Neutrophil (primary cell): ENCODE data around the gene SOCS1.

Experiments used
- H3K27ac ChIP-seq: fragments of 200-600 bp; sonication (generic); 2 replicates; pipeline ENCODE4 v1.5.1; 2016; ENCODE audit warnings: mild to moderate bottlenecking, moderate library complexity
- H3K27me3 ChIP-seq: fragments of 200-600 bp; sonication (generic); 2 replicates; pipeline ENCODE4 v1.6.0; 2016; ENCODE audit warnings: mild to moderate bottlenecking
- H3K36me3 ChIP-seq: fragments of 200-600 bp; sonication (generic); 2 replicates; pipeline ENCODE4 v1.5.1; 2017
- H3K4me1 ChIP-seq, 2 experiments: fragments of 200-600 bp in 1 of 2; sonication (generic) in 1 of 2; 1 replicate in 1 of 2; 2 replicates in 1 of 2; pipeline versions ENCODE4 v1.5.1 to v1.6.1; 2013 to 2016; ENCODE audit warnings: low read depth in 1 of 2, low read length in 1 of 2, mild to moderate bottlenecking in 1 of 2, moderate library complexity in 1 of 2; ENCODE audit not compliant: control insufficient read depth in 1 of 2, insufficient read depth in 1 of 2
- H3K4me3 ChIP-seq, 2 experiments: fragments of 200-600 bp in 1 of 2; sonication (generic) in 1 of 2; 1 replicate in 1 of 2; 2 replicates in 1 of 2; pipeline ENCODE4 v1.5.1; 2013 to 2016; ENCODE audit warnings: low read depth in 1 of 2, low read length in 1 of 2, mild to moderate bottlenecking in 1 of 2, moderate library complexity in 1 of 2
- H3K9me3 ChIP-seq: fragments of 200-600 bp; sonication (generic); 2 replicates; pipeline ENCODE4 v1.5.1; 2016
- TF ChIP-seq, protein P1 (sequence below): fragments of 200-600 bp; sonication (generic); IDR thresholded peaks from 2 replicates; pipeline ENCODE4 v1.5.1; 2016; ENCODE audit warnings: antibody characterized with exemption

Gene SOCS1

DNA sequence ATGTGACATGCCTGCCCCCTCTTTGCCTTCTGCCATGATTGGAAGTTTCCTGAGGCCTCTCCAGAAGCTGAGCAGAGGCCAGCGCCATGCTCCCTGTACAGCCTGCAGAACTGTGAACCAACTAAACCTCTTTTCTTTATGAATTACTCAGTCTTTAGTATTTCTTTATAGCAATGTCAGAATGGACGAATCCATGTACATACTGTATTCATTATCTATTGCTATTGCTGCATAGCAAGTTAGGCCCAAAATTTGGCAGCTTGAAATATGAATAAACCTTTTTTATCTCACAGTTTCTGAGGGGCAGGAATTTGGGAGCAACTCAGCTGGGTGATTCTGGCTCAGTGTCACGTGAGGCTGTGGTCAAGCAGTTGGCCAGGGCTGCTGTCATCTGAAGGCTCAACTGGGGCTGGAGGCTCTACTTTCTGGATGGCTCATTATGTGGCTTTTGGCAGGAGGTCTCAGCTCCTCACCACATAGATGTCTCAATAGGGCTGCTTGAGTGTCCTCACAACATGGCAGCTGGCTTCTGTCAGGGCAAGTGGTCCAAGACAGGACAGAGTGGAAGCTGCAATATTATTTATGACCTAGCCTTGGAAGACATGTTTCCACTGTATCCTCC, 40.0 kb downstream of the SOCS1 start:
- Histone ChIP-seq H3K4me3 (no peak overlapping the region), H3K9me3 (no peaks in the 10 kb centered on the region), H3K27me3 (peaks cover 19% of the 10 kb centered on the region), H3K36me3 (no peaks in the 10 kb centered on the region), H3K4me1 (peaks cover 15 to 16% of the 10 kb centered on the region in 2 experiments), H3K27ac (no peak overlapping the region)
- TF ChIP-seq, protein P1, sequence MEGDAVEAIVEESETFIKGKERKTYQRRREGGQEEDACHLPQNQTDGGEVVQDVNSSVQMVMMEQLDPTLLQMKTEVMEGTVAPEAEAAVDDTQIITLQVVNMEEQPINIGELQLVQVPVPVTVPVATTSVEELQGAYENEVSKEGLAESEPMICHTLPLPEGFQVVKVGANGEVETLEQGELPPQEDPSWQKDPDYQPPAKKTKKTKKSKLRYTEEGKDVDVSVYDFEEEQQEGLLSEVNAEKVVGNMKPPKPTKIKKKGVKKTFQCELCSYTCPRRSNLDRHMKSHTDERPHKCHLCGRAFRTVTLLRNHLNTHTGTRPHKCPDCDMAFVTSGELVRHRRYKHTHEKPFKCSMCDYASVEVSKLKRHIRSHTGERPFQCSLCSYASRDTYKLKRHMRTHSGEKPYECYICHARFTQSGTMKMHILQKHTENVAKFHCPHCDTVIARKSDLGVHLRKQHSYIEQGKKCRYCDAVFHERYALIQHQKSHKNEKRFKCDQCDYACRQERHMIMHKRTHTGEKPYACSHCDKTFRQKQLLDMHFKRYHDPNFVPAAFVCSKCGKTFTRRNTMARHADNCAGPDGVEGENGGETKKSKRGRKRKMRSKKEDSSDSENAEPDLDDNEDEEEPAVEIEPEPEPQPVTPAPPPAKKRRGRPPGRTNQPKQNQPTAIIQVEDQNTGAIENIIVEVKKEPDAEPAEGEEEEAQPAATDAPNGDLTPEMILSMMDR, result no peak

DNA sequence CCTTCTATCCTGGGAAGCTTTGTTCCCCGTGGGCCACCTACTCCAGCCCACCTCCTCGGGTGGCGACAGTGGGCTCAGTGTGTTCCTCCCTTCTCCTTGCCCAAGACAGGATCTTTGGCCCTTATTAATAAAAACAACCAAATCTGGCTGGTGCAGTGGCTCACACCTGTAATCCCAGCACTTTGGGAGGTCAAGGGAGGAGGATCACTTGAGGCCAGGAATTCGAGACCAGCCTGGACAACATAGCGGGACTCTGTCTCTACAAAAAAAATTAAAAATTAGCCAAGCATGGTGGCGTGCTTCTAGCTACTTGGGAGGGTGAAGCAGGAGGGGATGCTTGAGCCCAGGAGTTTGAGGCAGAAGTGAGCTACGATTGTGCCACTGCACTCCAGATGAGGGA, 42.2 kb downstream of the SOCS1 start:
- Histone ChIP-seq H3K27me3 (peaks cover 38% of the 10 kb centered on the region), H3K9me3 (no peaks in the 10 kb centered on the region), H3K27ac (no peak overlapping the region), H3K36me3 (no peaks in the 10 kb centered on the region), H3K4me1 (peaks cover 12 to 18% of the 10 kb centered on the region in 2 experiments), H3K4me3 (no peak overlapping the region)
- TF ChIP-seq, protein P1, result no peak

DNA sequence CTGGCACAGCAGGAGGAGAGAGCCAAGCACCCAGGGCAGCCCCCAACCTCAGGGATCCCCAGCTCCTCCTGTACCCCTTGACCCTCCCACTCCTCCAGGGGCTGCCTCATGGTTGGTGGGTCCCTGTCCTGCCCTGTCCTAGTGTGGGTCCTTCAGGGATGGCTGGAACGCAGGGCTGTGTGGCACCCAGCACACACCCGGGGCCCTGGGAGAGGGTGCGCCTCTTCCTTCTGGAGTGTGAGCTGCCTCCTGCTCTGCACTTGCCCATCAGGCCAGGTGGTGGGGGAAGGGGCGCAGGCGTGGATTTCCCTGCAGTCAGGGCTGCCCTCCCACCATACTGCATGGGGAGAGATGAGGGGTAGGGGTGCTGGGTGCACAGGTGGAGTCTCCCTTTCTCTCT, 42.6 kb downstream of the SOCS1 start:
- Histone ChIP-seq H3K27me3 (peaks cover 38% of the 10 kb centered on the region), H3K4me1 (peaks cover 10 to 23% of the 10 kb centered on the region in 2 experiments), H3K27ac (no peak overlapping the region), H3K36me3 (no peaks in the 10 kb centered on the region), H3K4me3 (no peak overlapping the region), H3K9me3 (no peaks in the 10 kb centered on the region)
- TF ChIP-seq, protein P1, result no peak

DNA sequence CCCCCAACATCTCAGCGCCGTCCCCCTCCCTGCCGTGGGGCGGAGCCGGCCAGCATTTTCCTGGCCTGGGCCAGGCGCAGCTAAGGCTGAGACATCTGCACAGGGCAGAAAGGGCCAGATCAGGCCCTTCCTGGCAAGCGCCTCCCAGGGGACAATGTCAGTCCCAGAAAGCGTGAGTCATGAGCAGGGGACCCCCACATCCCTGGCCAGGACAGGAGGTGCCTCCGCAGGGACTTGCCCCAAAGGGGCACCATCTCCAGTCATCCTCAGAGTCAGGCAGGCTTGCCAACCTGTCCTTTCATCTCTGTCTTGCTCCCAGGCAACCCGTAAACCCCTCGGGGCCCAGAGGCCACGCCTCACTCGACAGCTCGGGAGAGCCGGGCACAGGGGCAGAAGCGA, 43.2 kb downstream of the SOCS1 start:
- no peak overlapping the region for H3K4me3 ChIP-seq

DNA sequence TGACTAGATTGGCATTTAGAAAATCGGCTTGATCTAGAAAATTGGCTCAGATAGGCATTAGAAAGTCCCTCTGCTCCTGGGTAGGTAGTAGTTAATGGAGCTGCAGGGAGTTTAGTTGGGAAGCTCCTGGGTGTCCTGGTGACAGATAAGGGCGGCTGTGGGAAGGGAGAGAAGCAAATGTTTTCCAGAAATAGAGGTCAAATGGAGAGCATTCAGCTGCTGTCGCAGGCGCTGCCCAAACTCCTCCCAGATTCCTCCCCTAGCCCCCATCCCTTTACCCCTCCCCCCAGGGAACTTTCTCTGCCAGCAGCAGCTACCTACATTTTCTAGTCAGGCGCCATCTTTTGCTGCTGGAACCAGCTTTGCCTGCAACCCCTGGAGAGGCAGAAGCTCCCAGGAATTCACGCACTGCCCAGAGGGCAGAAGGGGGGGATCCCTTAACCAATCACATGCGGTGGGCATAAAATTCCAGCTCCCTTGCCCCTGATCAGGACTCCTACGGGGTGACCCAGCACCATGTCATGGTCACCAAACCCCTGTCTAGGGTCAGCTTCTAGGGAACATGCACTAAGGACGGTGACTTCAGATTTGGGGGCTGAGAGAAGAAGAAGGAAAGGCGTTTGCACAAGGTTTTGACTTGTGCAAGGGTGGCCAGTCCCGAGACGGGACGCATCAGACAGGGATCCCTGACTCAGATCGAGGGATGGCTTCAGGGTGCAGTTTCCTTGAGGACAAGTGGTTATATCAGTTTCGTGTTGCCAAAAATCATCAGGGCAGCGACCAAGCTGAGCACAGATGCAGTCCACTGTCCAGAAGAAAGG, 43.8 kb downstream of the SOCS1 start:
- Histone ChIP-seq H3K27me3 (peaks cover 38% of the 10 kb centered on the region), H3K36me3 (no peaks in the 10 kb centered on the region), H3K9me3 (no peaks in the 10 kb centered on the region), H3K27ac (no peak overlapping the region), H3K4me1 (peaks cover 10 to 33% of the 10 kb centered on the region in 2 experiments), H3K4me3 (no peak overlapping the region)
- TF ChIP-seq, protein P1, result no peak

More for the DNA sequence above, 43.2 kb downstream of the SOCS1 start:
- H3K36me3 ChIP-seq, result no peaks in the 10 kb centered on the region
- no peaks in the 10 kb centered on the region for H3K9me3 ChIP-seq
- H3K27me3 ChIP-seq, result peaks cover 38% of the 10 kb centered on the region
- no peak overlapping the region for H3K27ac ChIP-seq
- TF ChIP-seq, protein P1, result no peak
- peaks cover 10 to 27% of the 10 kb centered on the region in 2 experiments for H3K4me1 ChIP-seq
